Keratinocyte (primary cell): Measurements from ENCODE around the gene CABP4. TPM values are rescaled to one million over a fixed set of nuclear protein-coding genes. Genes with fewer than 3 reads are reported as not detected.

Source experiments
- DNase-seq: peaks from one replicate; pipeline ENCODE4 v3.0.0-alpha.2; 2011; ENCODE audit warnings: low read depth, missing footprints, low spot score
- FAIRE-seq: peaks from 2 replicates; lab custom pipeline; 2011; peaks lifted over from hg19 to GRCh38; lab: Jason Lieb, UNC
- H2AFZ ChIP-seq: 2 replicates; pipeline ENCODE4 v1.6.0; 2012; ENCODE audit warnings: low read length, control low read depth, inconsistent platforms; ENCODE audit not compliant: control insufficient read depth
- H3K27ac ChIP-seq: 2 replicates; pipeline ENCODE4 v1.5.1; 2011; ENCODE audit warnings: low read length; ENCODE audit not compliant: control insufficient read depth, insufficient read depth
- H3K27me3 ChIP-seq: 3 replicates; pipeline ENCODE4 v1.6.0; 2011; ENCODE audit warnings: low read length; ENCODE audit not compliant: control insufficient read depth, insufficient read depth; ENCODE audit errors: extremely low read depth
- H3K36me3 ChIP-seq, 2 experiments: 2 replicates in 1 of 2; 3 replicates in 1 of 2; pipeline ENCODE4 v1.5.1; 2011; ENCODE audit warnings: low read length in 2 of 2, mild to moderate bottlenecking in 1 of 2; ENCODE audit not compliant: control insufficient read depth in 2 of 2, insufficient read depth in 2 of 2; ENCODE audit errors: extremely low read depth in 1 of 2
- H3K4me1 ChIP-seq: 3 replicates; pipeline ENCODE4 v1.5.1; 2011; ENCODE audit warnings: low read length; ENCODE audit not compliant: control insufficient read depth, insufficient read depth; ENCODE audit errors: extremely low read depth
- H3K4me2 ChIP-seq: 3 replicates; pipeline ENCODE4 v1.6.0; 2011; ENCODE audit warnings: low read depth, low read length; ENCODE audit not compliant: control insufficient read depth, insufficient read depth; ENCODE audit errors: extremely low read depth
- H3K4me3 ChIP-seq, 3 experiments: fragments of 200-600 bp in 1 of 3; sonication (generic) in 1 of 3; 2 replicates in 2 of 3; 3 replicates in 1 of 3; pipeline ENCODE4 v1.5.1; 2011 to 2016; ENCODE audit warnings: low read length in 3 of 3, mild to moderate bottlenecking in 3 of 3, control low read depth in 2 of 3, inconsistent platforms in 1 of 3, low read depth in 1 of 3, mixed read lengths in 1 of 3, mixed run types in 1 of 3, moderate library complexity in 1 of 3; ENCODE audit not compliant: control insufficient read depth in 2 of 3, insufficient read depth in 2 of 3; ENCODE audit errors: extremely low read depth in 1 of 3
- H3K79me2 ChIP-seq: 2 replicates; pipeline ENCODE4 v1.6.0; 2012; ENCODE audit warnings: low read length; ENCODE audit not compliant: control insufficient read depth, insufficient read depth
- H3K9ac ChIP-seq: 3 replicates; pipeline ENCODE4 v1.6.0; 2011; ENCODE audit warnings: low read length; ENCODE audit not compliant: control insufficient read depth, insufficient read depth; ENCODE audit errors: extremely low read depth
- H3K9me1 ChIP-seq: 3 replicates; pipeline ENCODE4 v1.6.0; 2011; ENCODE audit warnings: low read length; ENCODE audit not compliant: control insufficient read depth, insufficient read depth; ENCODE audit errors: extremely low read depth
- H3K9me3 ChIP-seq: 2 replicates; pipeline ENCODE4 v1.5.1; 2012; ENCODE audit warnings: low read depth, low read length; ENCODE audit not compliant: control insufficient read depth
- H4K20me1 ChIP-seq: 3 replicates; pipeline ENCODE4 v1.6.0; 2011; ENCODE audit warnings: low read length; ENCODE audit not compliant: control insufficient read depth, insufficient read depth; ENCODE audit errors: extremely low read depth
- CTCF ChIP-seq, 3 experiments: IDR thresholded peaks in 1 of 3; conservative IDR thresholded peaks in 1 of 3; optimal IDR thresholded peaks in 1 of 3; 2 replicates in 2 of 3; 3 replicates in 1 of 3; pipeline versions ENCODE3 to v1.5.1; 2011; ENCODE audit warnings: low read length in 3 of 3, mild to moderate bottlenecking in 3 of 3, moderate library complexity in 2 of 3, control low read depth in 1 of 3, inconsistent platforms in 1 of 3; ENCODE audit not compliant: insufficient read depth in 2 of 3; ENCODE audit errors: extremely low read depth in 1 of 3
- EZH2 ChIP-seq: IDR thresholded peaks from one replicate; pipeline ENCODE4 v1.6.1; 2012; ENCODE audit warnings: inconsistent platforms, mild to moderate bottlenecking, low read length, moderate library complexity
- dilution Hi-C: fragments of 300-500 bp; cut with MboI; formaldehyde crosslinking; loops from one replicate; pipeline ENCODE4 v1.7.0; 2020; ENCODE audit warnings: low sequenced_read_pairs; ENCODE audit not compliant: extremely low pct_ligation_motif_present
- polyA plus RNA-seq, 5 experiments: library from polyadenylated mRNA; depleted of rRNA in 3 of 5; stranded (reverse) in 3 of 5; stranded (forward) in 1 of 5; unstranded in 1 of 5; fragments of >200 nt; gene quantifications; 1 replicate in 1 of 5; 2 replicates in 3 of 5; 3 replicates in 1 of 5; pipeline versions ENCODE4 v1.2.1 to v1.2.3, GENCODE V29; 2011 to 2012; ENCODE audit warnings: missing spikeins in 2 of 5, low read depth in 1 of 5, low replicate concordance in 1 of 5

The CABP4 gene
- polyA plus RNA-seq, 1 donor (not counting 4 experiments of a cell fraction or from before 2014, with no cell fraction given): not detected

GRCh38 chr11:67428052-67429001 is 26.8 kb upstream of the CABP4 start, which contains the start of gene RPS6KB2:
TSS of gene RPS6KB2 (plus strand) at chr11:67428494. CDS start at chr11:67428546, 52 bp downstream.
- H4K20me1 ChIP-seq: no peaks in the 10 kb centered on the region
- peak within 1 kb of the TSS; percentile 90 for H3K27ac ChIP-seq
- no peak for TF ChIP-seq EZH2
- no peak for TF ChIP-seq CTCF (optimal IDR thresholded peaks at IDR 0.05 in 1 of 3, IDR thresholded peaks at IDR 0.05 in 1 of 3, conservative IDR thresholded peaks at IDR 0.05 in 1 of 3; ENCODE audit: extremely low read depth in 1 of 3, insufficient read depth in 2 of 3, low read length in 3 of 3)
- no peaks in the 10 kb centered on the region for H3K9me1 ChIP-seq
- peak; percentile 86 for FAIRE-seq
- DNase-seq: peak; percentile 79
- dilution Hi-C loops: no loop called here
- H3K4me2 ChIP-seq: peak within 1 kb of the TSS; percentile 98
- H3K4me3 ChIP-seq: peak within 1 kb of the TSS; percentile 77 to 98 (median 97)
- peak within 1 kb of the TSS; percentile 99 for H2AFZ ChIP-seq
- no peaks in the 10 kb centered on the region for H3K9me3 ChIP-seq
- H3K79me2 ChIP-seq: peaks cover 27% of the 10 kb centered on the region
- H3K9ac ChIP-seq: peak within 1 kb of the TSS; percentile 97
- no peaks in the 10 kb centered on the region for H3K27me3 ChIP-seq
- peaks cover 15 to 28% of the 10 kb centered on the region in 2 experiments for H3K36me3 ChIP-seq
- H3K4me1 ChIP-seq: peaks cover 19% of the 10 kb centered on the region

GRCh38 chr11:67429038-67429668 is 26.0 kb upstream of the CABP4 start:
- FAIRE-seq (peak; percentile 74), DNase-seq (peak; percentile 59)
- H2AFZ ChIP-seq: peak overlapping the region; percentile 90

More at GRCh38 chr11:67429038-67429668, 26.0 kb upstream of the CABP4 start:
- H3K4me3 ChIP-seq: peak overlapping the region; percentile 77 to 98 (median 97)
- peak overlapping the region; percentile 87 for H3K4me2 ChIP-seq
- H3K27ac ChIP-seq: peak overlapping the region; percentile 90
- no peaks in the 10 kb centered on the region for H3K9me1 ChIP-seq
- H3K27me3 ChIP-seq: no peaks in the 10 kb centered on the region
- peaks cover 18% of the 10 kb centered on the region for H3K4me1 ChIP-seq
- no peak for TF ChIP-seq CTCF (optimal IDR thresholded peaks at IDR 0.05 in 1 of 3, IDR thresholded peaks at IDR 0.05 in 1 of 3, conservative IDR thresholded peaks at IDR 0.05 in 1 of 3; ENCODE audit: extremely low read depth in 1 of 3, insufficient read depth in 2 of 3, low read length in 3 of 3)
- TF ChIP-seq EZH2: no peak
- dilution Hi-C loops: no loop called here
- H3K36me3 ChIP-seq: peaks cover 23 to 36% of the 10 kb centered on the region in 2 experiments
- no peaks in the 10 kb centered on the region for H4K20me1 ChIP-seq
- H3K9ac ChIP-seq: peak overlapping the region; percentile 97
- H3K9me3 ChIP-seq: no peaks in the 10 kb centered on the region
- H3K79me2 ChIP-seq: peaks cover 27% of the 10 kb centered on the region
